Measurements from ENCODE around the gene COMMD1.

The COMMD1 gene

DNA sequence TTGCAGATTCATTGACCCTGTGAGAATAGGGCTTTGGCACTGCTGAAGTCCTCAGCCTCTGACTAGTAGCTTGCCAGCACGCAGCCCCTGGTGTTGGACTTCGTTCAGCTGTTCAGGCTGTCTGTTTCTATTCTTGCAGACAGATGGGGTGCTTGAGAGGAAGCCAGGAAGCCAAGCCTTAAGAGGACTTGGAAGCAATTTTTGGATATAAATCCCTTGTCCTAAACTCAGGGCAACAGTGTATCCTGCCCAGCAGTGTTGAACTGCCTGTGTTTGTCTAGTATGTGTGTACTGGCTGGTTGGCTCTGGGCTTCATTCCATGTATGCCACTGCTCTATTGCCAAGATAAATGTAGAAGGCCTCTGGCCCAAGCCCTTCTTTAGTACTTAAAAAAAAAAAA, 108.6 kb downstream of the COMMD1 start:
- H3K4me3 ChIP-seq (replicated peaks in 1 of 2; ENCODE audit: low read depth in 2 of 2, low read length in 2 of 2) = no peak overlapping the region
- TF ChIP-seq, protein P1, sequence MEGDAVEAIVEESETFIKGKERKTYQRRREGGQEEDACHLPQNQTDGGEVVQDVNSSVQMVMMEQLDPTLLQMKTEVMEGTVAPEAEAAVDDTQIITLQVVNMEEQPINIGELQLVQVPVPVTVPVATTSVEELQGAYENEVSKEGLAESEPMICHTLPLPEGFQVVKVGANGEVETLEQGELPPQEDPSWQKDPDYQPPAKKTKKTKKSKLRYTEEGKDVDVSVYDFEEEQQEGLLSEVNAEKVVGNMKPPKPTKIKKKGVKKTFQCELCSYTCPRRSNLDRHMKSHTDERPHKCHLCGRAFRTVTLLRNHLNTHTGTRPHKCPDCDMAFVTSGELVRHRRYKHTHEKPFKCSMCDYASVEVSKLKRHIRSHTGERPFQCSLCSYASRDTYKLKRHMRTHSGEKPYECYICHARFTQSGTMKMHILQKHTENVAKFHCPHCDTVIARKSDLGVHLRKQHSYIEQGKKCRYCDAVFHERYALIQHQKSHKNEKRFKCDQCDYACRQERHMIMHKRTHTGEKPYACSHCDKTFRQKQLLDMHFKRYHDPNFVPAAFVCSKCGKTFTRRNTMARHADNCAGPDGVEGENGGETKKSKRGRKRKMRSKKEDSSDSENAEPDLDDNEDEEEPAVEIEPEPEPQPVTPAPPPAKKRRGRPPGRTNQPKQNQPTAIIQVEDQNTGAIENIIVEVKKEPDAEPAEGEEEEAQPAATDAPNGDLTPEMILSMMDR (IDR thresholded peaks at IDR 0.05; ENCODE audit: low read depth, low read length) = peak; percentile 31
- peak; percentile 74 to 94 for DNase-seq (ENCODE audit: low read depth in 2 of 2)

DNA sequence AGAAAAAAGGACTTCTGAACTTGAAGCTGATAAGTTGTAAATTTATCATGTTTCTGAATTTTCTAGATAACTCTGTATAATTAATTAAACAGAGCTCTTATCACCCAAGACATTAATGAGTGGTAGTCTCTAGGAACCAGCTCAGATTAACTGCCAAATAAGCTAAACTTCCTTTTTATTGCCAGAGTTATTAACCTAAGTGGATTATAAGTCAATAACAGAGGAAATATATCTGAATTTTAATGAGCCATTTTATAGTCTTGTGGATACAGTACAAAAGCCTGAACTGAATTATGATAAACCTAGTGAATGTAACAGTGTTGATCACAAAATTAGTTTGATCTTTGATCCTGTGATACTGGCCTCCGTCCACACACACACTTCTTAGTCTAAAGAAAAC, 111.5 kb downstream of the COMMD1 start:
- H3K4me3 ChIP-seq (replicated peaks in 1 of 2; ENCODE audit: low read depth in 2 of 2, low read length in 2 of 2) = no peak overlapping the region
- no peak for DNase-seq (ENCODE audit: low read depth in 2 of 2)
- TF ChIP-seq, protein P1 (IDR thresholded peaks at IDR 0.05; ENCODE audit: low read depth, low read length) = no peak

DNA sequence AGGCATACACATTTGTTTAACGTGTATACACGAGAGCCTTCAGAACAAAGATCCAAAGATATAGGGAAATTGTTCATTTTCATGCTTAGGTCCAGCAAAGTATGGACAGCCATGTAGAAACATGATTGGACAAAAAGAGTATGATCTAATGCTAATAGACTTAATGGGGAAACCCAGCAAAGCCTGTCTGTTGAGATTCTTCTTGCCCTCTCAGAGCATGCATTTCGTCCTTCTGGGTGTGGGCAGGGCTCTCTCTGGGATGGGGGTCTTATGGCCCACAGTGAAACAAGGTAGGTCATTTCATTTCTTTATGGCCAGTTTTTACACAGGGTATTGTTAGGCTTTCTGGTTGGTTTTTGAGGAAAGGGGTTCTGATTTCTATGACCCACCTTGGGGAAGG, 124.4 kb downstream of the COMMD1 start:
- H3K4me3 ChIP-seq (replicated peaks in 1 of 2; ENCODE audit: low read depth in 2 of 2, low read length in 2 of 2) = no peak overlapping the region
- TF ChIP-seq, protein P1 (IDR thresholded peaks at IDR 0.05; ENCODE audit: low read depth, low read length) = no peak
- DNase-seq (ENCODE audit: low read depth in 2 of 2) = no peak

DNA sequence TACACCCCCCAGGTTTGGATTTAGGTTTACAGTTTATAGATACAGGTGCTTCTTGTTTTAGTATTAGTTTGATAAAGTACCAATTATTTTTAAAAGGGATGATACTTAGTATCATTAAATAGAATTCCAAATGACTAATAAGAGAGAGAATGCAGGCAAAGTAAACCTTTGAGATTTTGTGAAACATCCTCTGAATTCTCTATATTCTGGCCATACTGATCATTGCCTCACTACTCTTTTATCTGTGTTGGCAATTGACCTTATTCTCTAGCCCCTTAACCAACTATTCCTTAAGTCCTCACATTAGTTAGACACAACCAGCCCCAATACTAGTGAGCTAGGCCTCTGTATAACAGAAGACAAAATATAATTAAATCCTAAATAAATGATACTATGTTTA, 125.4 kb downstream of the COMMD1 start:
- no peak overlapping the region for H3K4me3 ChIP-seq (replicated peaks in 1 of 2; ENCODE audit: low read depth in 2 of 2, low read length in 2 of 2)
- no peak for DNase-seq (ENCODE audit: low read depth in 2 of 2)
- TF ChIP-seq, protein P1 (IDR thresholded peaks at IDR 0.05; ENCODE audit: low read depth, low read length) = no peak

DNA sequence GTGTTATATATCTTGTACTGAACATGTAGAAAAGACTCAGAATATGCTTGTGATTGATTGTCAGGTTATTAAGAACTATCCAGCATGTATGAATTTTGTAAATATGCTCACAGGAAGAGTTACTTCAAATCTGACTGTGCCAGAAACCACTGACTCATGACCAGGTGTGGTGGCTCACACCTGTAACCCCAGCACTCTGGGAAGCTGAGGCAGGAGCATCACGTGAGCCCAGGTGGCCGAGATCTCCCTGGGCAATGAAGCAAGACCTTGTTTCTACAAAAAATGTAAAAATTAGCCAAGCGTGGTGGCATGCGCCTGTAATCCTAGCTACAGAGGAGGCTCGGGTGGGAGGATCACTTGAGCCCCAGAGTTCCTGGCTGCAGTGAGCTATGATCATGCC, 126.6 kb downstream of the COMMD1 start:
- no peak overlapping the region for H3K4me3 ChIP-seq (replicated peaks in 1 of 2; ENCODE audit: low read depth in 2 of 2, low read length in 2 of 2)
- TF ChIP-seq, protein P1 (IDR thresholded peaks at IDR 0.05; ENCODE audit: low read depth, low read length) = no peak
- no peak for DNase-seq (ENCODE audit: low read depth in 2 of 2)

DNA sequence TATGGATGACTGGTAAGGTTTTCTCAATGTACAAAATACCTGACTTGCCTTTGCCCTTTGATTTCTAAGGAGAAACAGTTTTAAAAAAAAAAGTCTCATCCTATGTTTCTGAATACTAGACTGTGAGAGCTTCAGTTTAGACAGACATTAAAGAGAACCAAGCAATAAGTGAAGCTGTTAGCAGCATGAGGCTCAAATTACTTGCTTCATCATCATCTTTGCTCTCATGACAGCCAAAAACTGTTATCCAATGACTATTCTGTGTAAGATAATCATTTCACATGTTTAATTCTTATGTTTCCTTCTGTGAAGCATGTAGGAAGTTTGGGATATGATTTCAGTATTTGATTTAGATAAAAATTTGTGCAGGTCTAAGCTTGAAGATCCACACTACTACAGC, 129.2 kb downstream of the COMMD1 start:
- H3K4me3 ChIP-seq (replicated peaks in 1 of 2; ENCODE audit: low read depth in 2 of 2, low read length in 2 of 2) = no peak overlapping the region
- TF ChIP-seq, protein P1 (IDR thresholded peaks at IDR 0.05; ENCODE audit: low read depth, low read length) = no peak
- DNase-seq (ENCODE audit: low read depth in 2 of 2) = no peak

DNA sequence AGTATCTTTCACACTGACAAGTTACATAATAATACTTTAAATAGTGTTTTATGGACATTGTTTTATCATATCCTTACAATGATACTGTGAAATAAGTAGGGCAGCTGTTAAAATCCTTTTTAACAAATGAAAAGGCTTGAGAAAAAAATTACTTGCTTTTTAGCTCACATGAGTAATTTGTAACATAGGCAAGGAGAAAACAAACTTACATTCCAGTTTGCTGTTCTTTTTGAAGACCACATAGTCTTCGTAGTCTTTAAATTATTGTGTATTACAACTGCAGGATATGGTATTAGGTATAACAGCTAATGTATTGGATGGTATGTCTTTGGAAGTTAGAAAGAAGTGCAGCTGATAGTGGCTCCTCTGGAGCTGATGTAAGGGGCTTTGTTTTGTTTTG, 130.8 kb downstream of the COMMD1 start:
- TF ChIP-seq, protein P1 (IDR thresholded peaks at IDR 0.05; ENCODE audit: low read depth, low read length) = no peak

More for the DNA sequence above, 130.8 kb downstream of the COMMD1 start:
- DNase-seq (ENCODE audit: low read depth in 2 of 2) = no peak
- no peak overlapping the region for H3K4me3 ChIP-seq (replicated peaks in 1 of 2; ENCODE audit: low read depth in 2 of 2, low read length in 2 of 2)
